Peyer's patch (tissue), 4 donors: ENCODE results near the gene CCDC15. TPM values are rescaled to one million over a fixed set of nuclear protein-coding genes. Genes with fewer than 3 reads are reported as not detected.
"Not testable (repeated sequence)": the region's sequence is repeated elsewhere in the genome, so short reads cannot be mapped to it uniquely, and the experiment has no call there.

ENCODE experiments used
- DNase-seq, 3 donors: peaks; one replicate each; pipeline ENCODE4 v3.0.0-alpha.2; 2017 to 2019
- H3K27ac ChIP-seq, 4 donors: fragments of 200-600 bp; sonication (generic); one replicate each; pipeline ENCODE4 v1.5.1; 2016 to 2019
- H3K27me3 ChIP-seq, 2 donors: fragments of 200-600 bp; sonication (generic); one replicate each; pipeline ENCODE4 v1.5.1; 2019
- H3K36me3 ChIP-seq, 3 donors: fragments of 200-600 bp; sonication (generic); one replicate each; pipeline ENCODE4 v1.5.1; 2016 to 2019
- H3K4me1 ChIP-seq, 4 donors: fragments of 200-600 bp; sonication (generic); one replicate each; pipeline ENCODE4 v1.5.1; 2016 to 2019
- H3K4me3 ChIP-seq, 4 donors: fragments of 200-600 bp; sonication (generic); 1 replicate in 3 of 4; 2 replicates in 1 of 4; pipeline ENCODE4 v1.5.1; 2016 to 2019; ENCODE audit warnings: mild to moderate bottlenecking in 1 of 4
- H3K9me3 ChIP-seq, 4 donors: fragments of 200-600 bp; sonication (generic); one replicate each; pipeline ENCODE4 v1.5.1; 2016 to 2019; ENCODE audit warnings: mild to moderate bottlenecking in 1 of 4
- CTCF ChIP-seq, 6 experiments: fragments of 450-650 bp in 4 of 6; fragments of 200-600 bp in 2 of 6; sonication (generic) in 1 of 6; IDR thresholded peaks; one replicate each; pipeline ENCODE4 v1.5.1; 2017 to 2019; ENCODE audit warnings: antibody characterized with exemption in 6 of 6, mild to moderate bottlenecking in 3 of 6, moderate library complexity in 1 of 6
- POLR2A ChIP-seq, 2 donors: fragments of 450-650 bp; IDR thresholded peaks; one replicate each; pipeline ENCODE4 v1.5.1; 2017; ENCODE audit warnings: antibody characterized with exemption in 2 of 2, mild to moderate bottlenecking in 2 of 2, moderate library complexity in 2 of 2
- total RNA-seq, 4 donors: library from RNA; depleted of rRNA; stranded (reverse); fragments of >200 nt; gene quantifications; one replicate each; pipeline ENCODE4 v1.1.0, GENCODE V29; 2016

CCDC15 gene
- total RNA-seq, 4 donors from 2014 or later = 0.35 to 7.4 (median 1.8) TPM

- no peak for TF ChIP-seq CTCF (IDR thresholded peaks at IDR 0.05)
- no peak for TF ChIP-seq POLR2A (IDR thresholded peaks at IDR 0.05)
- DNase-seq = no peak
These were observed 62.4 kb downstream of the CCDC15 start for GRCh38 chr11:125016413-125016812.

DNA sequence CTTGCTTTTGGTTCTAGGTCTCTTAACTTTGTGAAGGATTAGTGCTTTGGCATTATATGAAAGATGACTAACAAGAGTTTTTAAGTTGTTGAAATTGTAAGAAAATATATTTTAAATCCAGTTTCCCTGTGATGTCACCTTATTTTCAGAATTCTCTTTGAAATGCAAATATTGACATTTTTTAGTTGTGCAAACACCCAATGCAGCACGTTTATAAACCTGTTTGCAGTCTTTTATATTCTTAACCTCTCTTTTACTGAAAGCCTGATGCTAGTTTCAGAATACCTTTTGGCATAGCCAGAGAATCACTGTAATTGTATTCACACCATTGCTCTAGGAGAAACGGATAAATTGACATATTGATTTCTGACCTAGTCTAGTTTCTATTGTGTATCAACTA, 66.3 kb downstream of the CCDC15 start:
- H3K9me3 ChIP-seq = no peaks in the 10 kb centered on the region
- TF ChIP-seq POLR2A (IDR thresholded peaks at IDR 0.05) (no peak), CTCF (IDR thresholded peaks at IDR 0.05) (no peak)
- no peak for DNase-seq
- H3K27ac ChIP-seq = no peak overlapping the region
- H3K4me3 ChIP-seq = no peak overlapping the region
- H3K36me3 ChIP-seq = no peaks in the 10 kb centered on the region
- no peaks in the 10 kb centered on the region for H3K4me1 ChIP-seq
- H3K27me3 ChIP-seq = no peaks in the 10 kb centered on the region

More at GRCh38 chr11:125016413-125016812, 62.4 kb downstream of the CCDC15 start:
- Histone ChIP-seq H3K9me3 (no peaks in the 10 kb centered on the region), H3K27me3 (no peaks in the 10 kb centered on the region), H3K27ac (no peak overlapping the region), H3K4me3 (no peak overlapping the region), H3K36me3 (no peaks in the 10 kb centered on the region), H3K4me1 (no peaks in the 10 kb centered on the region)

DNA sequence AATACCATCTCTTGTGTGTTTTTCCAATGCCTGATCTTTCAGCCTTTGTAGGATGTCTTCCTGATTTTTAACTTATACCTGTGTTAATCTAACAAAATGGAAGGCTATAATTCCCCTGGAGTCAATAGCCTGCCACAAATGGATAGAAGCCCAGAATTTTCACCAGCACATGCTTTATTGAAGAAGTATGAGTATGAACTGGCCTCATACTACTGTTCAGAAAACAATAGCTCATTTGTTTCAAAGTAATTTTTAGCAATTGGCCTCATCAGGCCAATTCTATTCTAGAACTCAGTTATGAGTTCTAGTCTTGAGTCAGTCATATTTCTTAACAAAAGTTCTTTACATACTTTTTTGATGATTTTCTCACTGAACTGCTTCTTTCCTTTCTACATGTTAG, 68.5 kb downstream of the CCDC15 start:
- Histone ChIP-seq H3K27me3 (no peaks in the 10 kb centered on the region), H3K27ac (no peak overlapping the region), H3K9me3 (no peaks in the 10 kb centered on the region), H3K4me3 (no peak overlapping the region), H3K4me1 (no peaks in the 10 kb centered on the region), H3K36me3 (no peaks in the 10 kb centered on the region)
- DNase-seq = no peak
- no peak for TF ChIP-seq CTCF (IDR thresholded peaks at IDR 0.05)
- TF ChIP-seq POLR2A (IDR thresholded peaks at IDR 0.05) = no peak

DNA sequence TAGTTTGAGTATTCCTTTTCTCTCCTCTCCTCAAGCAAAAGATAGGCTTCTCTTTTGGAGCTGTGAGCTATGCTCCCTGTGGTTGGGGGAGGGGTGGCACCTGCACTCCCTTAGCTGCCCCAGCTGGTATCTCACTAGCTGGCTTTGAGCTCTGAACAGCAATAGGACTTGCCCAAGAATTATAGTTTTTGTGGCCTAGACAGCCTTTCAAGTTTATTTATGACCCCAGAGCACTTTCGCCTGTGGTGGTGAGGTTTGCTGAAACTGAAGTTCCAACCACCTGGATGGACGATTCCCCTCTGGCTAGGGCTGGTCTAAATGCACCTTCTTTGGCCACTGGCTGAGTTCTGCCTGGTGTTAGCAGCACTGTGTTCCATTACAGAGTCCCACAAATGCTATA, 72.0 kb downstream of the CCDC15 start:
- Histone ChIP-seq H3K36me3 (no peaks in the 10 kb centered on the region), H3K4me3 (no peak overlapping the region), H3K27ac (no peak overlapping the region), H3K9me3 (no peaks in the 10 kb centered on the region), H3K27me3 (no peaks in the 10 kb centered on the region), H3K4me1 (no peaks in the 10 kb centered on the region)
- TF ChIP-seq POLR2A (IDR thresholded peaks at IDR 0.05) = no peak
- TF ChIP-seq CTCF (IDR thresholded peaks at IDR 0.05) = no peak
- no peak for DNase-seq

- not testable (repeated sequence) for H3K4me1 ChIP-seq, H3K27ac ChIP-seq, H3K27me3 ChIP-seq, DNase-seq, H3K36me3 ChIP-seq, H3K9me3 ChIP-seq, H3K4me3 ChIP-seq
These were observed 75.4 kb downstream of the CCDC15 start for GRCh38 chr11:125029431-125029830.

- Histone ChIP-seq H3K36me3 (no peaks in the 10 kb centered on the region), H3K27me3 (no peaks in the 10 kb centered on the region), H3K27ac (no peak overlapping the region), H3K4me1 (no peaks in the 10 kb centered on the region), H3K9me3 (peaks cover 0 to 6% (median 0%) of the 10 kb centered on the region in 4 donors), H3K4me3 (no peak overlapping the region)
- no peak for DNase-seq
- TF ChIP-seq CTCF (IDR thresholded peaks at IDR 0.05) (no peak), POLR2A (IDR thresholded peaks at IDR 0.05) (no peak)
These were observed 82.9 kb downstream of the CCDC15 start for GRCh38 chr11:125036933-125037332.
